PC-3 (cell line): ENCODE measurements around the gene KEAP1.

ENCODE experiments used
- CTCF ChIP-seq: fragments of 300-600 bp; sonication (generic); conservative IDR thresholded peaks from 2 replicates; pipeline ENCODE4 v1.5.1; 2017; ENCODE audit warnings: antibody characterized with exemption, low read depth, mild to moderate bottlenecking, low read length
- EZH2 ChIP-seq: fragments of 300-600 bp; sonication (generic); IDR thresholded peaks from one replicate; pipeline ENCODE4 v1.6.1; 2017; ENCODE audit warnings: antibody characterized with exemption, mild to moderate bottlenecking, low read length; ENCODE audit not compliant: unreplicated experiment
- EZH2phosphoT487 ChIP-seq: fragments of 300-600 bp; sonication (generic); IDR thresholded peaks from 2 replicates; pipeline ENCODE4 v1.6.1; 2018; ENCODE audit warnings: mild to moderate bottlenecking, antibody characterized with exemption, low read length, borderline replicate concordance

- TF ChIP-seq CTCF: no peak
- no peak for TF ChIP-seq EZH2phosphoT487
- TF ChIP-seq EZH2: no peak
Measured at GRCh38 chr19:10552510-10553053, 49.4 kb upstream of the KEAP1 start.
